ENCODE results near the gene INTS6.

GRCh38 chr13:51449018-51449417 is 3.8 kb downstream of the INTS6 start:
- TF ChIP-seq ZC3H10 (CRISPR knock-in tag; IDR thresholded peaks at IDR 0.05) (no peak), ARNTL (CRISPR knock-in tag; IDR thresholded peaks at IDR 0.05; ENCODE audit: borderline replicate concordance, low read depth) (no peak), ESRRG (CRISPR knock-in tag; IDR thresholded peaks at IDR 0.05) (no peak), OSR1 (CRISPR knock-in tag; IDR thresholded peaks at IDR 0.05) (no peak), ZFP30 (CRISPR knock-in tag; IDR thresholded peaks at IDR 0.05) (no peak), PPARA (CRISPR knock-in tag; IDR thresholded peaks at IDR 0.05; ENCODE audit: borderline replicate concordance) (no peak), CREB5 (CRISPR knock-in tag; IDR thresholded peaks at IDR 0.05; ENCODE audit: low read depth) (no peak), PATZ1 (CRISPR knock-in tag; IDR thresholded peaks at IDR 0.05; ENCODE audit: borderline replicate concordance) (no peak), CSRNP3 (CRISPR knock-in tag; IDR thresholded peaks at IDR 0.05) (no peak), ZFP3 (CRISPR knock-in tag; IDR thresholded peaks at IDR 0.05) (no peak), CSDC2 (CRISPR knock-in tag; IDR thresholded peaks at IDR 0.05) (no peak), TCF4 (CRISPR knock-in tag; IDR thresholded peaks at IDR 0.05; ENCODE audit: borderline replicate concordance) (no peak)
